NCI-H345 treated with DMSO at 0.1 percent for 48 hours (cell line): ENCODE results near the gene CDC73.
"Not testable (repeated sequence)": the region's sequence is repeated elsewhere in the genome, so short reads cannot be mapped to it uniquely, and the experiment has no call there.

Experiments
- DNase-seq: peaks from one replicate; lab custom pipeline; 2025; ENCODE audit not compliant: unreplicated experiment; lab: John Stamatoyannopoulos, UW

Gene CDC73

GRCh38 chr1:193281894-193282293 is 160.1 kb downstream of the CDC73 start:
- DNase-seq, result no peak

- no peak for DNase-seq
Observed at GRCh38 chr1:193283016-193283415, 161.2 kb downstream of the CDC73 start.

DNA sequence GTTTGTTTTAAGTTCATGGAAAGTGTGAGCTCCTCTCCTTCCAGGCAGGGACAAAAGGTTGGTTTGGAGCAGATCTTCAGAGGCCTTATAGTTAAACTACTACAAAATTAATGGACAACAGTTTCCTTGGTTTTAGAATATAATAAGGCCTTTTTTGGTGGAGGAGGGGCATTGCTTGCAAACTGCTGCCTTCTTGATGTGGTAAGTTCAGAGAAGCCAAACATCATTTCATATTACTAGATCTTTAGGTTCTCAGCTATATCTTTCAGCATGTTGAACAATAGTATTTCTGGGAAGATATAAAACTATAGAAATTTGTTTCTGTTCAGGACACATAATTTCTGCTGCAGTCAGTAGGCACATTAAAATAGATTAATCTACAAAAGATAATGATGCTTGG is 162.4 kb downstream of the CDC73 start:
- no peak for DNase-seq

- no peak for DNase-seq
Observed at GRCh38 chr1:193285641-193286040, 163.8 kb downstream of the CDC73 start.

GRCh38 chr1:193288548-193289080 is 166.8 kb downstream of the CDC73 start:
- DNase-seq, result not testable (repeated sequence)

- no peak for DNase-seq
Observed at GRCh38 chr1:193293726-193294125, 171.9 kb downstream of the CDC73 start.

- DNase-seq, result no peak
Observed at GRCh38 chr1:193299038-193299437, 177.2 kb downstream of the CDC73 start.

- DNase-seq, result no peak
Observed at GRCh38 chr1:193301746-193302145, 179.9 kb downstream of the CDC73 start.

- no peak for DNase-seq
Observed at GRCh38 chr1:193303849-193304248, 182.0 kb downstream of the CDC73 start.
